NT2/D1 (cell line): ENCODE data around the gene PANX2.

ENCODE experiments used
- YY1 ChIP-seq: IDR thresholded peaks from 2 replicates; pipeline ENCODE4 v1.6.1; 2011; ENCODE audit not compliant: insufficient read length, insufficient read depth
- ZNF274 ChIP-seq: IDR thresholded peaks from 2 replicates; pipeline ENCODE4 v1.6.1; 2011; ENCODE audit warnings: mild to moderate bottlenecking, low read depth, low read length

DNA sequence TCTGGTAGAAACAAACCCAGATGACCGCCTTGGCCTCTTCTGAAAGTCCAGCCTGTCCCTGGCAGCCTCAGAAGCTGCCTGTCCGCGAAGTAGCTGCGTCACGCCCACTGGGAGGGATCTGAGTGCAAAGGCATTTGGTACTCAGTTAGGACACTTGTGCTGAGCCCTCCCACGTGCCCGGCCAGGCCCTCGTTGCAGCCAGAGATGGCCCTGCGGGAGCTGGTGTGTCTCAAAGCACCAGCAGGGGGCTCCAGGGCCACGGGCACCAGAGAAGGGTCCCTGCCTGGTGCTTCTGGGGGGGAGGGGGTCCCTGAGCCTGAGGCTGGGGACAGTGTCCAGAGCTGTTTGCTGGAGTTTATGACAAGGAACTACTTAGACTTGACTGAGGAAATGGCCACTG is 36.1 kb downstream of the PANX2 start:
- TF ChIP-seq ZNF274 (no peak), YY1 (no peak)
